HFFc6 (cell line): Measurements from ENCODE around the gene CPPED1. TPM values are rescaled to one million over a fixed set of nuclear protein-coding genes. Genes with fewer than 3 reads are reported as not detected.

Experiments
- DNase-seq: peaks from one replicate; pipeline ENCODE4 v3.0.0-alpha.2; 2018
- H3K27ac Mint-ChIP-seq: 2 replicates; pipeline ENCODE4 v1.8.0; 2020; ENCODE audit warnings: mild to moderate bottlenecking, mixed read lengths
- H3K27me3 Mint-ChIP-seq: 2 replicates; pipeline ENCODE4 v1.8.0; 2021; ENCODE audit warnings: mild to moderate bottlenecking, moderate library complexity, mixed read lengths; ENCODE audit not compliant: insufficient read depth
- H3K36me3 Mint-ChIP-seq: 2 replicates; pipeline ENCODE4 v1.8.0; 2021; ENCODE audit warnings: low read depth, mixed read lengths
- H3K4me1 Mint-ChIP-seq: 2 replicates; pipeline ENCODE4 v1.8.0; 2020; ENCODE audit warnings: low read depth, mixed read lengths
- H3K4me3 Mint-ChIP-seq: 2 replicates; pipeline ENCODE4 v1.8.0; 2020; ENCODE audit warnings: mild to moderate bottlenecking, moderate library complexity, mixed read lengths
- H3K9me3 Mint-ChIP-seq: 2 replicates; pipeline ENCODE4 v1.8.0; 2020; ENCODE audit warnings: mild to moderate bottlenecking, mixed read lengths
- total RNA-seq, 6 experiments: library from RNA; stranded (reverse); fragmentation: NEBNext Ultra II Directional; extraction: Animal tissue kit (Norgen Biotek cat#: 25700); gene quantifications; 2 replicates in 1 of 6; 3 replicates in 5 of 6; pipeline ENCODE4 v1.2.3, GENCODE V29; 2021
- TF ChIP-seq, protein P1 (sequence below): fragments of 200-600 bp; sonication (generic); IDR thresholded peaks from 2 replicates; pipeline ENCODE4 v1.5.0; 2021; ENCODE audit warnings: antibody characterized with exemption, mild to moderate bottlenecking

CPPED1 gene
- total RNA-seq, 6 experiments from 2014 or later = 54.6 to 66.7 (median 63.1) TPM

DNA sequence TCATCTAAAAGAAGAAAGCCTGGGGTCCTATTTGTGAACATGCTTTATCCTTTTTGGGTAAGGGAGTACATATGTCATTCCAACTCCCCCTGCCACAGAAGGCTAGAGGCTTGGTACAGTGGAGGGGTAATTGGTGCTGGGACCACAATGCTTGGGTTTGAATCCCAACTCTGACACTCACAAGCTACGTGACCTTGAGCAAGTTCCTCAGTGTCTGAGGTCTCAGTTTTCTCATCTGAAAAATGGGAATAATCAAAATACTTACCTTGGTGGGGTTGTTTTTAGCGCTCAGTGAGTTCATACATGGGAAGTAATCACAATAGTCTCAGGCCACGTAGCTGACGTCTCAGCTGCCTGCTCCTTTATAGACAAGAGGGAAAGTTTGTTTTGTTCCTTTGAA, 150.8 kb downstream of the CPPED1 start:
- Mint-ChIP-seq H3K36me3 (peaks cover 5% of the 10 kb centered on the region; the same call in 1 of the 2 replicates), H3K9me3 (no peaks in the 10 kb centered on the region), H3K4me3 (no peak overlapping the region), H3K27me3 (peaks cover 7% of the 10 kb centered on the region), H3K4me1 (peaks cover under 1% of the 10 kb centered on the region; the same call in 1 of the 2 replicates), H3K27ac (no peak overlapping the region)
- TF ChIP-seq, protein P1, sequence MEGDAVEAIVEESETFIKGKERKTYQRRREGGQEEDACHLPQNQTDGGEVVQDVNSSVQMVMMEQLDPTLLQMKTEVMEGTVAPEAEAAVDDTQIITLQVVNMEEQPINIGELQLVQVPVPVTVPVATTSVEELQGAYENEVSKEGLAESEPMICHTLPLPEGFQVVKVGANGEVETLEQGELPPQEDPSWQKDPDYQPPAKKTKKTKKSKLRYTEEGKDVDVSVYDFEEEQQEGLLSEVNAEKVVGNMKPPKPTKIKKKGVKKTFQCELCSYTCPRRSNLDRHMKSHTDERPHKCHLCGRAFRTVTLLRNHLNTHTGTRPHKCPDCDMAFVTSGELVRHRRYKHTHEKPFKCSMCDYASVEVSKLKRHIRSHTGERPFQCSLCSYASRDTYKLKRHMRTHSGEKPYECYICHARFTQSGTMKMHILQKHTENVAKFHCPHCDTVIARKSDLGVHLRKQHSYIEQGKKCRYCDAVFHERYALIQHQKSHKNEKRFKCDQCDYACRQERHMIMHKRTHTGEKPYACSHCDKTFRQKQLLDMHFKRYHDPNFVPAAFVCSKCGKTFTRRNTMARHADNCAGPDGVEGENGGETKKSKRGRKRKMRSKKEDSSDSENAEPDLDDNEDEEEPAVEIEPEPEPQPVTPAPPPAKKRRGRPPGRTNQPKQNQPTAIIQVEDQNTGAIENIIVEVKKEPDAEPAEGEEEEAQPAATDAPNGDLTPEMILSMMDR = no peak
- DNase-seq = no peak

DNA sequence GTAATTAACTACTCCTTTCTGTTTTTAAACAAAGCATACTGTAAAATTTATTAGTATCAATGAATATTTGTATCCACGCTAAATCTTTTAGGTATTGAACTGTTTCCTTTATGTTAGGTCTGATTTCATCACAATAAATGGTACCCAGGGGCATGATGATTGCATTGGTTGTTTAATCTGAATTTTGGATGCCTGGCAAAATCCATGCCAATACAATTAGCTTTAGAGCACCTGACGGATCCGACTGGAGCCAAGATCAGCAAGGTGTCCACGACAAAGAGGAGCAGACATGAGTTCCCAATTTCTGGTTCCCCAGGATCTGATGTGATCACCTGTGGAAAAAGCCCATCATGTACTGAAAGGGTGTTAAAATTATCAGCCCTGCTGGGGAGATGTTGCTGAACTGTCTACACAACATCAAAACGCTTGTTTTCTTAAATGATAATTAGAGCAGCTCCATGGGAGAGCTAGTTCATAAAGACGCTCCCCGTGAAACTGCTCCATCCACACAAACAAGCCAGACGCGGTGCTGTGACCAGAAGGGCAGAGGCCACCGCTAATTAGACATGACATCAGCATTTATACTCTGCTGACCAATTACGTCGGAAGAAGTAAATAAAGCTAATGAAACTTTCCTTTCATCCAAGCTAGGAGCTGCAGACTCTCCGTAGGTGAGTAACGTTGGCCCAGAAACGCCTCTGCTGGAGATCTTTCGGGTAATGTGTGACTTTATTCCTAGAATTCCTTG, 151.7 kb downstream of the CPPED1 start:
- Mint-ChIP-seq H3K36me3 (no peaks in the 10 kb centered on the region), H3K27me3 (peaks cover 7% of the 10 kb centered on the region), H3K9me3 (no peaks in the 10 kb centered on the region), H3K27ac (no peak overlapping the region), H3K4me1 (peaks cover 9% of the 10 kb centered on the region), H3K4me3 (no peak overlapping the region)
- TF ChIP-seq, protein P1 = no peak
- DNase-seq = no peak

DNA sequence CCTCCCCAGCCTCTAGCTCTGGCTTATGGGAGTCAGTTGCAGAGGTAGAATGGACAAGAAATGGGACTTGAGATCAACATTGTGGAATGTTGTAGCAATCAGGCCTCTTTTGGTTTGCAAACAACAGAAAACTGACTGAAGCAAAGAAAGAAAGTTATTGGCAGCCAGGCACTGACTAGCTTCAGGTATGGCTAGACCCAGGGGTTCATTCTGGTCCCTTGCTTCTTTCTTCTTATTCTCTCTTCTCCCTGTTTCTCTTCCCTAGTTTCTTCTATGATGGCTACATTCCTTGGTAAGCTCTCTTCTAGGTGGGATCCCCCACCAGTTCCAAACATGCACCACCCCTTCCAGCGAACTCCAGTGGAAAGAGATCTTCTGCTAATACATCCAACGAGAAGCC, 154.3 kb downstream of the CPPED1 start:
- no peak for DNase-seq
- Mint-ChIP-seq H3K27ac (no peak overlapping the region), H3K4me1 (peaks cover 22% of the 10 kb centered on the region), H3K4me3 (no peak overlapping the region), H3K27me3 (peaks cover 6% of the 10 kb centered on the region), H3K36me3 (no peaks in the 10 kb centered on the region), H3K9me3 (no peaks in the 10 kb centered on the region)
- TF ChIP-seq, protein P1 = no peak

DNA sequence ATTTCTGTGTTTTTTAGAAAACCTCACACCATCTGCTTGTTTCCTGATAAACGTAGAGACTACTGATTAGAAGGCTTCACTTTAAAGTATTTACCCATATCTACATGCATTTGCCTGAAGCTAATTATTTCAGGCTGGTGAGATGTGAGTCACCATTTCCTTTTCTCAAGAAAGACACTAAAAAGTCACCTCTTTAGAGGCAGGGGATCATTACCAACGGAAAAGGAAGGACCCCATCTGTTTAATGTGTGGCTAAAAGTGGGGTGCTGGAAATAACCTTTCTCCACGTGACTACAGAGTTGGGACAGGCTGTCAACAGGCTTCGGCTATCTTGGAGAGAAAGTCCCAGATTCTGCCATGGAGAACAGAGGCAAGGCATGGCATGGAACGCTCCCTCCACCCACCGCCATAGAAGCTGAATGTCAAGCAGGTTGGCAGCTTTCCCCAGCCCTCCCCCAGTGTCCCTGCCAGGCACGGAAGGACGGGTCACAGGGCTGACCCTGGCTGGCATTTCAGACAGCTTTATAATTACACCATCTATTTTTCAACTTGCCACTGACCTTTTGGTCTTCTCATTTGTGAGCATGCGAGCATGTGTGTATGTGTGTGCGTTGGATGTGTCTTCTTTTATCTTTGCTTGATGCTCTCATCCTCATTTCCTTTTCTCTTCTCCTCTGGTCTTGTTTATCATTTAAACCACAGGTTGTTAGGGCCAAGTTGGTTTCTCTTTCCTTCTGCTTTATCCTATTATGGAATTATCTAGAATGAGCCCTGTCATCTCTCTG, 157.0 kb downstream of the CPPED1 start:
- Mint-ChIP-seq H3K4me1 (peaks cover 31% of the 10 kb centered on the region), H3K36me3 (no peaks in the 10 kb centered on the region), H3K4me3 (peak overlapping the region; percentile 3; the same call in 1 of the 2 replicates), H3K27ac (peak overlapping the region; percentile 6; the same call in 1 of the 2 replicates), H3K27me3 (peaks cover 6% of the 10 kb centered on the region), H3K9me3 (no peaks in the 10 kb centered on the region)
- TF ChIP-seq, protein P1 = no peak
- peak; percentile 28 for DNase-seq

DNA sequence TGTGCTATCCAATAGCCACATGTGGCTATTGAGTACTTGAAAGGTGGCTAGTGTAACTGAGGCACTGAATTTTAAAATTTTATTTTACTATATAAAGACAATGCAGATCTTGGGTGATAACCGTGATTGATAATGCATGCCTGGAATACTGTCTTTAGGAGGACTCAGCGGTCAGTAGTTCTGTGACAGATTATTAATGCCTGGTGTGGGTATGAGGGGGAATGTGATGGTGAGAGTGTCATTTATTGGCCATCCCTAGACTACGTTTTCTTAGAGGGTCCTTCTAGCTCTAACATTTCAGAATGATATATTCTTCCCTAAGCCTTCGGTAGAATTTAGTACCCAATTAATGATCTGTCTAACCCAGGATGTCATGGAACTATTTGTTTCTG, 157.6 kb downstream of the CPPED1 start:
- Mint-ChIP-seq H3K27me3 (peaks cover 4% of the 10 kb centered on the region), H3K4me3 (no peak overlapping the region), H3K9me3 (no peaks in the 10 kb centered on the region), H3K36me3 (no peaks in the 10 kb centered on the region), H3K27ac (peak overlapping the region; percentile 6; the same call in 1 of the 2 replicates), H3K4me1 (peaks cover 31% of the 10 kb centered on the region)
- no peak for DNase-seq
- TF ChIP-seq, protein P1 = no peak
